GM12878 (cell line): ENCODE measurements around the gene ADAM10. TPM values are rescaled to one million over a fixed set of nuclear protein-coding genes. Genes with fewer than 3 reads are reported as not detected.

Source experiments
- ATAC-seq: fragments of 200-7000 bp; cut with Tn5 transposase; 3 replicates; pipeline ENCODE4 v1.9.1; 2020; ENCODE audit warnings: mild to moderate bottlenecking, moderate library complexity
- BruUV-seq: library from RNA; stranded (reverse); fragments of 400-500 nt; replicated peaks from 2 replicates; lab custom pipeline; 2021; lab: Mats Ljungman, UMichigan
- CTCF ChIA-PET: fragments of 300-600 bp; sonication (Branson Sonifier 250); formaldehyde crosslinking; extraction: SDS; loops from one replicate; lab custom pipeline; 2021; ENCODE audit warnings: inconsistent platforms; lab: Yijun Ruan, JAX
- POLR2A ChIA-PET: fragments of 350-600 bp; formaldehyde crosslinking; extraction: SDS; loops from one replicate; lab custom pipeline; 2021; ENCODE audit warnings: inconsistent platforms; lab: Charles Lee
- RAD21 ChIA-PET: fragments of 300-600 bp; sonication (Branson Sonifier 250); formaldehyde crosslinking; loops from one replicate; lab custom pipeline; 2023; ENCODE audit warnings: antibody characterized with exemption; ENCODE audit not compliant: unreplicated experiment; lab: Charles Lee
- SMC1A ChIA-PET: fragments of 300-600 bp; sonication (Branson Sonifier 250); formaldehyde crosslinking; loops from one replicate; lab custom pipeline; 2023; ENCODE audit not compliant: unreplicated experiment, uncharacterized antibody; lab: Charles Lee
- DNase-seq: peaks from one replicate; pipeline ENCODE4 v3.0.0-alpha.2; 2011; ENCODE audit warnings: low read depth, low spot score
- FAIRE-seq: peaks from 3 replicates; lab custom pipeline; 2011; peaks lifted over from hg19 to GRCh38; lab: Jason Lieb, UNC
- H2AFZ ChIP-seq: 2 replicates; pipeline ENCODE4 v1.6.0; 2011; ENCODE audit warnings: low read depth, low read length, control low read depth; ENCODE audit not compliant: control insufficient read depth
- H3K27ac ChIP-seq: 2 replicates; pipeline ENCODE4 v1.5.1; 2011; ENCODE audit warnings: control low read depth; ENCODE audit not compliant: control insufficient read depth, insufficient read depth
- H3K27me3 ChIP-seq, 2 experiments: replicated peaks in 1 of 2; 2 replicates each; pipeline versions ENCODE4 v1.6.0 to v1.6.1; 2011; ENCODE audit warnings: low read length in 1 of 2; ENCODE audit not compliant: control insufficient read depth in 2 of 2, insufficient read depth in 2 of 2
- H3K36me3 ChIP-seq, 2 experiments: 2 replicates each; pipeline ENCODE4 v1.5.1; 2011; ENCODE audit warnings: low read length in 1 of 2; ENCODE audit not compliant: control insufficient read depth in 2 of 2, insufficient read depth in 2 of 2
- H3K4me1 ChIP-seq: 2 replicates; pipeline ENCODE4 v1.6.1; 2011; ENCODE audit warnings: mild to moderate bottlenecking, low read length, moderate library complexity, mixed read lengths; ENCODE audit not compliant: control insufficient read depth, insufficient read depth
- H3K4me2 ChIP-seq: 2 replicates; pipeline ENCODE4 v1.6.0; 2011; ENCODE audit warnings: control low read depth; ENCODE audit not compliant: control insufficient read depth, insufficient read depth
- H3K4me3 ChIP-seq: fragments of 200-600 bp; sonication (generic); 2 replicates; pipeline ENCODE4 v1.5.1; 2016
- H3K79me2 ChIP-seq: 2 replicates; pipeline ENCODE4 v1.6.0; 2011; ENCODE audit warnings: low read length; ENCODE audit not compliant: control insufficient read depth, insufficient read depth
- H3K9ac ChIP-seq: 2 replicates; pipeline ENCODE4 v1.8.0; 2011; ENCODE audit warnings: low read length, control low read depth, mixed read lengths; ENCODE audit not compliant: control insufficient read depth, insufficient read depth
- H3K9me3 ChIP-seq: replicated peaks from 3 replicates; pipeline ENCODE4 v1.5.1; 2011; ENCODE audit warnings: mild to moderate bottlenecking, low read length; ENCODE audit not compliant: control insufficient read depth, insufficient read depth
- H4K20me1 ChIP-seq: 2 replicates; pipeline ENCODE4 v1.6.0; 2011; ENCODE audit not compliant: control insufficient read depth, insufficient read depth
- BHLHE40 ChIP-seq, 2 experiments: fragments of 450-650 bp in 1 of 2; IDR thresholded peaks; 2 replicates each; pipeline ENCODE4 v1.6.1; 2011 to 2017; ENCODE audit warnings: low read depth in 2 of 2, borderline replicate concordance in 1 of 2, improper control_type of control experiment in 1 of 2, low read length in 1 of 2, mild to moderate bottlenecking in 1 of 2
- CTCF ChIP-seq, 3 experiments: IDR thresholded peaks in 2 of 3; conservative IDR thresholded peaks in 1 of 3; 2 replicates each; pipeline ENCODE4 v1.5.1; 2011; ENCODE audit warnings: low read depth in 3 of 3, low read length in 3 of 3, mild to moderate bottlenecking in 3 of 3, control low read depth in 2 of 3, moderate library complexity in 2 of 3, inconsistent platforms in 1 of 3, mixed read lengths in 1 of 3; ENCODE audit not compliant: control insufficient read depth in 2 of 3, insufficient read depth in 1 of 3; ENCODE audit errors: extremely low read depth in 1 of 3
- EED ChIP-seq: sonication (generic); IDR thresholded peaks from 2 replicates; pipeline ENCODE4 v1.6.1; 2016; ENCODE audit warnings: antibody characterized with exemption, low read depth
- FOS ChIP-seq: IDR thresholded peaks from 3 replicates; pipeline ENCODE4 v1.6.1; 2011; ENCODE audit warnings: borderline replicate concordance; ENCODE audit not compliant: insufficient read length; ENCODE audit errors: extremely low read depth
- GABPA ChIP-seq: IDR thresholded peaks from 2 replicates; pipeline ENCODE4 v1.6.1; 2014; ENCODE audit warnings: antibody characterized with exemption, low read depth, mild to moderate bottlenecking, inconsistent platforms
- IRF3 ChIP-seq: fragments of 450-650 bp; IDR thresholded peaks from 2 replicates; pipeline ENCODE4 v1.6.1; 2014; ENCODE audit warnings: mild to moderate bottlenecking
- MLLT1 ChIP-seq: fragments of 450-650 bp; IDR thresholded peaks from 2 replicates; pipeline ENCODE4 v1.6.1; 2016; ENCODE audit warnings: mild to moderate bottlenecking
- POLR2AphosphoS2 ChIP-seq: IDR thresholded peaks from 2 replicates; pipeline ENCODE4 v1.6.1; 2011; ENCODE audit warnings: low read depth, mild to moderate bottlenecking, low read length, improper control_type of control experiment, moderate library complexity
- RB1 ChIP-seq: fragments of 450-650 bp; formaldehyde crosslinking; IDR thresholded peaks from 2 replicates; pipeline ENCODE4 v1.6.1; 2017; ENCODE audit warnings: mild to moderate bottlenecking, borderline replicate concordance
- RELB ChIP-seq: fragments of 450-650 bp; IDR thresholded peaks from 2 replicates; pipeline ENCODE4 v1.6.1; 2017; ENCODE audit warnings: low read depth, mild to moderate bottlenecking, moderate library complexity
- SPI1 ChIP-seq: IDR thresholded peaks from 2 replicates; pipeline ENCODE4 v1.6.1; 2011; ENCODE audit warnings: low read depth, mild to moderate bottlenecking, low read length, moderate library complexity, borderline replicate concordance; ENCODE audit not compliant: insufficient read depth
- ZBTB33 ChIP-seq: fragments of 450-650 bp; IDR thresholded peaks from 2 replicates; pipeline ENCODE4 v1.6.1; 2017; ENCODE audit warnings: mild to moderate bottlenecking
- ZNF384 ChIP-seq: IDR thresholded peaks from 2 replicates; pipeline ENCODE4 v1.6.1; 2012; ENCODE audit warnings: low read depth, mild to moderate bottlenecking, low read length, improper control_type of control experiment, borderline replicate concordance
- WGBS: methylation state at CpG from one replicate; pipeline ENCODE4 v1.1.6; 2016; ENCODE audit warnings: low lambda C conversion rate; ENCODE audit not compliant: insufficient replicate concordance, insufficient coverage; ENCODE audit errors: missing lambda C conversion rate; 5-methylcytosine and 5-hydroxymethylcytosine counted together
- in situ Hi-C: fragments of 300-500 bp; cut with MboI; formaldehyde crosslinking; loops from 9 replicates; pipeline ENCODE4 v1.14.3; 2018; ENCODE audit warnings: mixed read lengths
- intact Hi-C: fragments of 100-400 bp; cut with micrococcal nuclease; formaldehyde crosslinking; loops from one replicate; pipeline ENCODE4 v1.14.2; 2022; ENCODE audit not compliant: unreplicated experiment
- polyA plus RNA-seq, 11 experiments: library from polyadenylated mRNA; depleted of rRNA in 4 of 11; unstranded in 6 of 11; stranded (reverse) in 5 of 11; fragments of >200 nt; fragmentation: Nextera tagmentation in 4 of 11; fragmentation: Illumina TruSeq in 1 of 11; extraction: Ambion mirVana in 4 of 11; extraction: Trizol in 1 of 11; gene quantifications; 1 replicate in 1 of 11; 2 replicates in 10 of 11; pipeline versions ENCODE4 v1.2.1 to v1.2.3, GENCODE V29; 2011 to 2016; ENCODE audit warnings: inconsistent platforms in 2 of 11, missing spikeins in 2 of 11, low read depth in 1 of 11
- total RNA-seq, 4 experiments: library from RNA; depleted of rRNA in 3 of 4; stranded (reverse); fragments of >200 nt in 3 of 4; fragmentation: Illumina TruSeq in 1 of 4; extraction: Trizol in 1 of 4; gene quantifications; 2 replicates each; pipeline versions ENCODE4 v1.2.1 to v1.2.3, GENCODE V29; 2013 to 2021

The ADAM10 gene
- total and polyA plus RNA-seq, 10 of the 15 experiments (the other 5 are each of a cell fraction or from before 2014, with no cell fraction given): 10.0 to 88.9 (median 51.7) TPM

GRCh38 chr15:58771621-58772250, 22.2 kb upstream of the ADAM10 start:
- Histone ChIP-seq H3K36me3 (no peaks in the 10 kb centered on the region), H3K4me1 (peaks cover 5% of the 10 kb centered on the region; the same call in 1 of the 2 replicates), H4K20me1 (no peaks in the 10 kb centered on the region), H3K9ac (peak overlapping the region; percentile 83), H3K9me3 (no peaks in the 10 kb centered on the region), H3K4me3 (peak overlapping the region; percentile 91), H3K27ac (peak overlapping the region; percentile 82), H2AFZ (peak overlapping the region; percentile 94), H3K79me2 (peaks cover 24% of the 10 kb centered on the region), H3K4me2 (peak overlapping the region; percentile 93), H3K27me3 (no peaks in the 10 kb centered on the region)
- ChIA-PET SMC1A (interaction anchor here (1.2 to 2.4 kb wide), 10 partner anchors 8 to 544 kb away, joined by 3 to 31 read pairs (median 7); partner anchors contain the start of gene ADAM10), RAD21 (interaction anchor here (0.8 to 2.9 kb wide), 13 partner anchors 9 to 544 kb away, joined by 3 to 38 read pairs (median 5); partner anchors contain the start of gene ADAM10), CTCF (interaction anchor here (0.8 to 2.7 kb wide), 11 partner anchors 9 to 757 kb away, joined by 3 to 28 read pairs (median 4); partner anchors contain the start of gene ADAM10), POLR2A (interaction anchor here (0.5 to 3.1 kb wide), 9 partner anchors 11 to 431 kb away, joined by 3 to 21 read pairs (median 5); partner anchors contain the start of genes ADAM10 and RNF111)
- in situ Hi-C loops (no loop called here), intact Hi-C loops (loop anchor here (1.0 kb wide), 1 partner anchor 22 kb away; the partner anchor contains the start of gene ADAM10)
- TSS peak; percentile 65 for BruUV-seq
- FAIRE-seq (no peak), DNase-seq (no peak), ATAC-seq (peak; percentile 29)
- WGBS: under 1% methylated on average over 40 of the region's 40 CpGs
- TF ChIP-seq FOS (no peak), IRF3 (no peak), RELB (no peak), RB1 (no peak), EED (0 out of 2 replicates have a peak, but pooled peaks have one; percentile 16), ZNF384 (no peak), MLLT1 (no peak), BHLHE40 (IDR thresholded peaks at IDR 0.05; ENCODE audit: borderline replicate concordance in 1 of 2, low read depth in 2 of 2, low read length in 1 of 2) (0 out of 4 replicates have a peak, but pooled peaks of 1 of the 2 experiments have one; percentile 4), CTCF (IDR thresholded peaks at IDR 0.05 in 2 of 3, conservative IDR thresholded peaks at IDR 0.05 in 1 of 3; ENCODE audit: control insufficient read depth in 2 of 3, extremely low read depth in 1 of 3, insufficient read depth in 1 of 3, low read depth in 3 of 3, low read length in 3 of 3) (no peak), GABPA (no peak), SPI1 (no peak), POLR2AphosphoS2 (no peak), ZBTB33 (no peak)
